NT2/D1 (cell line): ENCODE measurements around the gene ZNF511.

Experiments
- SUZ12 ChIP-seq: IDR thresholded peaks from 2 replicates; pipeline ENCODE4 v1.6.1; 2011; ENCODE audit not compliant: insufficient read length, insufficient read depth; ENCODE audit errors: extremely low read depth
- YY1 ChIP-seq: IDR thresholded peaks from 2 replicates; pipeline ENCODE4 v1.6.1; 2011; ENCODE audit not compliant: insufficient read length, insufficient read depth
- ZNF274 ChIP-seq: IDR thresholded peaks from 2 replicates; pipeline ENCODE4 v1.6.1; 2011; ENCODE audit warnings: mild to moderate bottlenecking, low read depth, low read length

DNA sequence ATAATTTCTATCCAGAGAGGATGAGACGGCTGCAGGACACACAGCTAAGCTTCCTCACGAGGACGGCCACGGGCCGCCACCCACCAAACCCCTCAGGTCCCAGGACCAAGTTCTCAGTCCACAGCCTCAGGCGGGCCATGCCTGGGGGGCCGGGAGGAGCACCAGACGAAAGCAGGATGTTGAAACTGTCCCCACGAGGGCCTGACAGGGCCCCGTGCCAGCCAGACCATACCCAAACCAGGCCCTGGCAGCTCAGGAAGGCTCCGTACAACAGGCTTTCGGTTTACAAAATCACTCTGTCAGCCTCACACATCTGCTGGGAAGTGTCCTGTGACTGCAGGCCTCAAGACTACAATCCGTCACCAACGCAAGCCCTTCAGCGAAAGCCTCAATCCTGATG is 14.5 kb upstream of the ZNF511 start:
- TF ChIP-seq YY1 (no peak), SUZ12 (no peak), ZNF274 (no peak)
